ENCODE measurements around the gene EPS15. TPM values are rescaled to one million over a fixed set of nuclear protein-coding genes. Genes with fewer than 3 reads are reported as not detected.

EPS15 gene
- total and polyA plus RNA-seq, 10 donors = 24.2 to 142 (median 126) TPM

DNA sequence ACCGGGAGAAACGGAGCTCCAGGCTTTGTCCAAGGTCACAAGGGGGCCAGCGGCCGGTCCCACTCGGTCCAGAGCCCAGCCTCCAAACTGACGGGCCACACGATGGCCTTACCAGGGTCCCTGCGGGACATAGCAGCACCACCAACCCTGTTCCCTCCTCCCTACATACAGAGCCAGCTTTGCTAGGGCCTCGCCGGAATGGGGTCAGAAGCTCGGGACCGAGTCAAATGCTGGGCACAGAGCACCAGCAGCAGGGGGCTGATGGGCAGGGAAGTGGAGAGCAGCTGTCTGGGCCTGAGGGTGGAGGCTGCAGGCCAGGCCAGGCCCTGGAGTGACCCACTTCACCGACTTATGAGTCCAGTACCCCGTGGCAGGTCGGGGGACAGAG is 173.8 kb downstream of the EPS15 start:
- Histone ChIP-seq H3K36me3 (no peaks in the 10 kb centered on the region), H3K27me3 (replicated peaks in 1 of 7) (peaks cover 0 to 48% (median 22%) of the 10 kb centered on the region in 7 donors), H3K27ac (no peak overlapping the region), H3K4me3 (peak overlapping the region in 3 of 8 donors; percentile 11 to 53 (median 29)), H3K4me1 (peaks cover 0 to 15% (median 12%) of the 10 kb centered on the region in 6 donors), H3K9me3 (no peaks in the 10 kb centered on the region)
- intact Hi-C loops (cut with DNase I; ENCODE audit: low total_unique reads) = no loop called here
- 56 to 68% (median 58%) methylated on average over 15 of the region's 15 CpGs for WGBS, 5 donors
- TF ChIP-seq, protein P1, sequence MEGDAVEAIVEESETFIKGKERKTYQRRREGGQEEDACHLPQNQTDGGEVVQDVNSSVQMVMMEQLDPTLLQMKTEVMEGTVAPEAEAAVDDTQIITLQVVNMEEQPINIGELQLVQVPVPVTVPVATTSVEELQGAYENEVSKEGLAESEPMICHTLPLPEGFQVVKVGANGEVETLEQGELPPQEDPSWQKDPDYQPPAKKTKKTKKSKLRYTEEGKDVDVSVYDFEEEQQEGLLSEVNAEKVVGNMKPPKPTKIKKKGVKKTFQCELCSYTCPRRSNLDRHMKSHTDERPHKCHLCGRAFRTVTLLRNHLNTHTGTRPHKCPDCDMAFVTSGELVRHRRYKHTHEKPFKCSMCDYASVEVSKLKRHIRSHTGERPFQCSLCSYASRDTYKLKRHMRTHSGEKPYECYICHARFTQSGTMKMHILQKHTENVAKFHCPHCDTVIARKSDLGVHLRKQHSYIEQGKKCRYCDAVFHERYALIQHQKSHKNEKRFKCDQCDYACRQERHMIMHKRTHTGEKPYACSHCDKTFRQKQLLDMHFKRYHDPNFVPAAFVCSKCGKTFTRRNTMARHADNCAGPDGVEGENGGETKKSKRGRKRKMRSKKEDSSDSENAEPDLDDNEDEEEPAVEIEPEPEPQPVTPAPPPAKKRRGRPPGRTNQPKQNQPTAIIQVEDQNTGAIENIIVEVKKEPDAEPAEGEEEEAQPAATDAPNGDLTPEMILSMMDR (IDR thresholded peaks at IDR 0.05 in 8 of 11, conservative IDR thresholded peaks at IDR 0.05 in 3 of 11) = no peak
- TF ChIP-seq POLR2AphosphoS5 (IDR thresholded peaks at IDR 0.05) (peak; percentile 24 to 58 (median 54)), POLR2A (IDR thresholded peaks at IDR 0.05) (no peak)
- no peak for DNase-seq

DNA sequence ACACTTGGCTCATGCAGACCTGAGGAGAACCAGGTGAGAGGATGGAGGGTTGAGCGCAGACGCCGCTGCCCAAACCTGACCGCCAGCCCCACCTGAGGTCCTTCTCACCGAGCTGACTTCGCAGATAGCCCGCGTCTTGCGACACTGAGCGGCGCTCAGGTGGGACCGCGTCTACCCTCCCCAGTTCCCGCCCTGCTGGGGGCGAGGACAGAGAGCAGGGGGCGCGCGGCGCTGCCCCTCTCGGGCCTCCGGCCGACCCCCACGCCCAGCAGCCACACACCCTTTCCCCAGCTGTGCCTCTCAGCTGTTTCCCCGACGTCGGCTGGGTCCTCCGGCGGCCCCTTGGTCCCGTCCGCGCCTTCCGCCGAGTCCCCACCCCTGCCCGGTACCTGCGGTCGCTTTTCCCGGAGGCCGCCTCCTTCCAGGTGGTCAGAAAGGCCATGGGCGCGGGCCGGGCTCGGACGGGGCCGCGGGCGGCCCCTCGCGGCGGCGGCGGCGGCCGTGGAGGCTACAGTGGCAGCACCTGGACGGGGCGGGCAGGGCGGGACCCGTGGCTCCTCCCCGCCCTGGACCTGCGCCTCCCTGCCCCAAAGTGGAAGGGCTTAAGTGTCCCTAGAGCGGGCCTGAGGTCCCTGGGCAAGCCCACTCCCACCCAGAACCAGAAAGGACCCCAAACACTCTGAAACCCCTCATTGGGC is 174.3 kb downstream of the EPS15 start:
- intact Hi-C loops (cut with DNase I; ENCODE audit: low total_unique reads) = no loop called here
- 5 to 9% (median 7%) methylated on average over 28 to 60 of the region's 60 CpGs for WGBS, 5 donors
- Histone ChIP-seq H3K4me1 (peaks cover 0 to 15% (median 12%) of the 10 kb centered on the region in 6 donors), H3K9me3 (no peaks in the 10 kb centered on the region), H3K36me3 (no peaks in the 10 kb centered on the region), H3K4me3 (peak overlapping the region in 4 of 8 donors; percentile 11 to 53 (median 24)), H3K27me3 (replicated peaks in 1 of 7) (peaks cover 0 to 48% (median 22%) of the 10 kb centered on the region in 7 donors), H3K27ac (no peak overlapping the region)
- DNase-seq = no peak
- TF ChIP-seq POLR2AphosphoS5 (IDR thresholded peaks at IDR 0.05) (peak in 1 of 3 donors; percentile 58), POLR2A (IDR thresholded peaks at IDR 0.05) (no peak)

DNA sequence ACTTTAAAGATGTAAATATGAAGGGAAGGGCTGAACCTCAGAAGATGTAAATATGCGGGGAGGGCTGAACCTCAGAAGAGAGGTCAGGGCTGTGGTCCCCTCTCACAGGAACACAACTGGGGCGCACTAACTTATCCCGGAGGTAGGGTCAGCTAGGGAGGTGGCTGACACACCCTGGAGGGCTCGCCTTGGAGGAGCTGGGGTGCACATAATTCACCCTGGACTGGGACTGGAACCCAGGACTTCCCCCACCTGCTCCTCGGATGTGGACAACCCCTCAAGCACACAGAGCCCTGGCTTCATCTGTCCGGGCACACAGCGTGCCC is 174.8 kb downstream of the EPS15 start:
- 61 to 77% (median 68%) methylated on average over 7 of the region's 7 CpGs for WGBS, 5 donors
- Histone ChIP-seq H3K27ac (no peak overlapping the region), H3K4me3 (peak overlapping the region in 2 of 8 donors; percentile 19 to 53), H3K36me3 (no peaks in the 10 kb centered on the region), H3K9me3 (no peaks in the 10 kb centered on the region), H3K27me3 (replicated peaks in 1 of 7) (peaks cover 0 to 48% (median 22%) of the 10 kb centered on the region in 7 donors), H3K4me1 (peaks cover 0 to 15% (median 12%) of the 10 kb centered on the region in 6 donors)
- no peak for DNase-seq
- intact Hi-C loops (cut with DNase I; ENCODE audit: low total_unique reads) = no loop called here
- no peak for TF ChIP-seq POLR2AphosphoS5 (IDR thresholded peaks at IDR 0.05)
- TF ChIP-seq, protein P1 (IDR thresholded peaks at IDR 0.05 in 8 of 11, conservative IDR thresholded peaks at IDR 0.05 in 3 of 11) = no peak
- TF ChIP-seq POLR2A (IDR thresholded peaks at IDR 0.05) = no peak

DNA sequence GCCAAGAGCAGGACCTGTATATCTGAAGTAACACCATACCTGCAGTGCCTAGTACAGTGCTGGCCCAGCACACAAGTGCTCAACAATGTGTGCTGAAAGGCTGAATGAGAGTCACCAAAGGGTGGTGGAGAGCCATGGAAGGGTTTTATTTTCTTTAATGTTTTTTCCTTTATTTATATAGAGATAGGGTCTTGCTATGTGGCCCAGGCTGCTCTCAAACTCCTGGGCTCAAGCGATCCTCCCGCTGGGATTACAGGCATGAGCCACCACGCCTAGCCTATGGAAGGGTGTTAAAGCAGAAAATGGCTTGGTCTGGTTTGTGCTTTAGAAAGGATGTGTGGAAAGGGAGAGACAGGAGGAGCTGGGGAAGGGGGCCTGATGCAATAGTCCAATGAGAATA is 175.4 kb downstream of the EPS15 start:
- Histone ChIP-seq H3K36me3 (no peaks in the 10 kb centered on the region), H3K27ac (no peak overlapping the region), H3K4me1 (peaks cover 0 to 15% (median 12%) of the 10 kb centered on the region in 6 donors), H3K27me3 (replicated peaks in 1 of 7) (peaks cover 0 to 48% (median 22%) of the 10 kb centered on the region in 7 donors), H3K9me3 (no peaks in the 10 kb centered on the region), H3K4me3 (no peak overlapping the region)
- no peak for DNase-seq
- 93 to 95% (median 94%) methylated on average over 3 of the region's 3 CpGs for WGBS, 5 donors
- intact Hi-C loops (cut with DNase I; ENCODE audit: low total_unique reads) = no loop called here
- TF ChIP-seq POLR2AphosphoS5 (IDR thresholded peaks at IDR 0.05) (no peak), POLR2A (IDR thresholded peaks at IDR 0.05) (no peak)
- TF ChIP-seq, protein P1 (IDR thresholded peaks at IDR 0.05 in 8 of 11, conservative IDR thresholded peaks at IDR 0.05 in 3 of 11) = no peak

Measured in spleen (tissue), 11 donors.